AG09309 (cell line): ENCODE data around the gene ASB15.
A peak's percentile ranks its signal among the peaks of the same experiment; 100 is the strongest.

ENCODE experiments used
- DNase-seq: peaks from one replicate; pipeline ENCODE4 v3.0.0-alpha.2; 2010; ENCODE audit warnings: low read depth
- H3K4me3 ChIP-seq: 2 replicates; pipeline ENCODE4 v1.5.1; 2011; ENCODE audit warnings: mild to moderate bottlenecking, low read depth, low read length, moderate library complexity; ENCODE audit not compliant: control insufficient read depth
- CTCF ChIP-seq: IDR thresholded peaks from 2 replicates; pipeline ENCODE4 v1.5.1; 2011; ENCODE audit warnings: mild to moderate bottlenecking, low read depth, low read length, inconsistent platforms; ENCODE audit not compliant: insufficient read depth, control insufficient read depth; ENCODE audit errors: missing control alignments

Gene ASB15

GRCh38 chr7:123558289-123558874 is 43.2 kb upstream of the ASB15 start:
- peak overlapping the region; percentile 94 for H3K4me3 ChIP-seq
- no peak for DNase-seq
- TF ChIP-seq CTCF, result no peak

DNA sequence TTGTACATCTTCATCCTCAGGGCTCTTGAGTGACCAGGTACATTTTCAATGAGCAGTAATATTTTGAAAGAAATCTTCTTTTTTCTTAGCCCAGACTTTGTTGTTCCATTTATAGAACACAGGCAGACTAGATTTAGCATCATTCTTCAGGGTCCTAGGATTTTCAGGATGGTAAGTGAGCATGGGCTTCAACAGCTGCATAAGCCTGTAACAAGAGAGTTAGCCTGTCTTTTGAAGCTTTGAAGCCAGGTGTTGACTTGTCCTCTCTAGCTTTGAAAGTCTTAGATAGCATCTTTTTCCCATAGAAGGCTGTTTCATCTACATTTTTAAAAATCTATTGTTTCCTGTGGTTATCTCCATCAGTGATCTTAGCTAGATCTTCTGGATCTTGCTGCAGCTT is 39.5 kb upstream of the ASB15 start:
- DNase-seq, result no peak
- H3K4me3 ChIP-seq, result no peak overlapping the region
- no peak for TF ChIP-seq CTCF

- H3K4me3 ChIP-seq, result no peak overlapping the region
- no peak for TF ChIP-seq CTCF
- DNase-seq, result no peak
Measured at GRCh38 chr7:123569352-123570010, 32.1 kb upstream of the ASB15 start.

DNA sequence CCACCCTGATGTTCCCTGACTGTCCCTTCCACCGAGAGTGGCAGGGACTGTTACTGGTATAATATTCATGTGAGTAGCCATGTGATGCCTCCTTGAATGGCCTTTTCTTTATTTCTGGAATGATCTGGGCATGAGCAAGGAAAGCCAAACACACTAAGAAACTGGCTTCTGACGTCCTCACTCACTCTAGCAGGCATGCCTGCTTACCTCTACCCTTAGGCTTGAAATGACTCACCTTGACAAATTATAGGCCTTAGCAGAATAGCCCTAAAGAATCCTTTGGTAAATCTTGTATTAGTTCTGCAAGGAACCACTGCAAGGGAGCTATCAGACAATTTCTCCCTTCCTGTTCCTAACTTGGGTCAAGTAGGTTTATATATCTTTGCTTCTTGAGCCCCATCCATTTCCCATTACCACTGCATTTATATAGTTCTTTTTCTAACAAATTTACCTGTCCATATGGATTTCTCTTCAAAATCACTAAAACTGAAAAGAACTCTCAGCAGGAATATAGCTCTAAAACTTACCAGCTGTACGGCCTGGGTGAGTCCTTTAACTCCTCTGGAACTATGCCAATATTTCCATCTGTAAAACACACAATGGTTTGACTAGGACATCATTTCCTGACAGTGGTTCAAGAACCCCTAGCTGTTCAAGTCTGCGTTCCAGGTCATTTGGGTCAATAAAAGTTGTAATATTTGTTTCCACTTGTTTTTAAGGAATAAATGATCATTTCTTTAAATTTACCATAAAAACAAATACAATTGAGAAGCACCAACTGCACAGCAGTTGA is 31.0 kb upstream of the ASB15 start:
- no peak overlapping the region for H3K4me3 ChIP-seq
- no peak for TF ChIP-seq CTCF
- DNase-seq, result no peak

- no peak for DNase-seq
- no peak overlapping the region for H3K4me3 ChIP-seq
- no peak for TF ChIP-seq CTCF
Measured at GRCh38 chr7:123571187-123571586, 30.4 kb upstream of the ASB15 start.

DNA sequence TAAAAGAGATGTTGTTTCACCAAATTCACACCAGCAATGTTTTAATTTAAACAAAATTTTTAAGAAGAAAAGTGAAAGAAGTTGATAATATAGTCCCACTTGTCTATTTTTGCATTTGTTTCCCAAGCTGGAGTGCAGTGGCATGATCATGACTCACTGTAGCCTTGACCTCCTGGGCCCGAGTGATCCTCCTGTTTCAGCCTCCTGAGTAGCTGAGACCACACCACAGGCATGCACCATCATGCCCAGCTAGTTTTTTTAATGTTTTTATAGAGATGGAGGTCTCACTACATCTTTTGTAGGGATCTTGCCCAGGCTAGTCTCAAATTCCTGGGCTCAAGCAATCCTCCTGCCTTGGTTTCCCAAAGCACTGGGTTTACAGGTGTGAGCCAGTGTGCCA is 29.9 kb upstream of the ASB15 start:
- H3K4me3 ChIP-seq, result no peak overlapping the region
- no peak for DNase-seq
- no peak for TF ChIP-seq CTCF
